H1 (cell line): ENCODE data around the gene ACTL10. TPM values are rescaled to one million over a fixed set of nuclear protein-coding genes. Genes with fewer than 3 reads are reported as not detected.

ENCODE experiments used
- CTCF ChIA-PET: fragments of 300-600 bp; sonication (Branson Sonifier 250); formaldehyde crosslinking; loops from one replicate; lab custom pipeline; 2021; ENCODE audit not compliant: partially characterized antibody; lab: Charles Lee
- POLR2A ChIA-PET: fragments of 300-600 bp; sonication (Branson Sonifier 250); formaldehyde crosslinking; loops from one replicate; lab custom pipeline; 2021; ENCODE audit warnings: inconsistent platforms; ENCODE audit not compliant: partially characterized antibody; lab: Charles Lee
- DNase-seq, 2 experiments: peaks; one replicate each; pipeline versions ENCODE4 v3.0.0 to v3.0.0-alpha.2; 2010 to 2022; ENCODE audit warnings: low spot score in 2 of 2, low read depth in 1 of 2, mixed read lengths in 1 of 2
- FAIRE-seq: peaks from 2 replicates; lab custom pipeline; 2011; peaks lifted over from hg19 to GRCh38; lab: Jason Lieb, UNC
- H2AFZ ChIP-seq: 2 replicates; pipeline ENCODE4 v1.8.1; 2012; ENCODE audit warnings: low read length, inconsistent platforms
- H2AK5ac ChIP-seq: 2 replicates; pipeline ENCODE4 v1.6.1; 2013; ENCODE audit warnings: low read depth, low read length
- H2BK120ac ChIP-seq: replicated peaks from 2 replicates; pipeline ENCODE3; 2013; ENCODE audit warnings: low read depth, low read length, inconsistent platforms
- H2BK12ac ChIP-seq: 2 replicates; pipeline ENCODE4 v1.6.1; 2013; ENCODE audit warnings: low read depth, low read length
- H2BK15ac ChIP-seq: 2 replicates; pipeline ENCODE4 v1.6.1; 2013; ENCODE audit warnings: low read length
- H2BK20ac ChIP-seq: 2 replicates; pipeline ENCODE4 v1.6.1; 2013; ENCODE audit warnings: low read length
- H2BK5ac ChIP-seq: 2 replicates; pipeline ENCODE4 v1.6.1; 2013; ENCODE audit warnings: low read depth, low read length
- H3K14ac ChIP-seq: 2 replicates; pipeline ENCODE4 v1.6.1; 2013; ENCODE audit warnings: inconsistent platforms; ENCODE audit not compliant: insufficient read length
- H3K18ac ChIP-seq: 2 replicates; pipeline ENCODE4 v1.6.1; 2013; ENCODE audit warnings: low read length; ENCODE audit errors: extremely low read depth
- H3K23ac ChIP-seq: 2 replicates; pipeline ENCODE4 v1.6.1; 2013; ENCODE audit warnings: inconsistent platforms; ENCODE audit not compliant: insufficient read length
- H3K23me2 ChIP-seq: 2 replicates; pipeline ENCODE4 v1.6.1; 2013; ENCODE audit warnings: low read depth, low read length
- H3K27ac ChIP-seq: 2 replicates; pipeline ENCODE4 v1.6.1; 2011; ENCODE audit warnings: low read depth, low read length, inconsistent platforms
- H3K27me3 ChIP-seq, 4 experiments: replicated peaks in 1 of 4; 1 replicate in 1 of 4; 2 replicates in 3 of 4; pipeline versions ENCODE4 v1.6.1 to v1.8.1; 2011 to 2013; ENCODE audit warnings: low read length in 3 of 4, mild to moderate bottlenecking in 3 of 4, inconsistent platforms in 2 of 4, mixed read lengths in 2 of 4, moderate library complexity in 1 of 4; ENCODE audit not compliant: control insufficient read depth in 3 of 4, insufficient read depth in 3 of 4; ENCODE audit errors: extremely low read depth in 1 of 4
- H3K36me3 ChIP-seq, 4 experiments: 2 replicates each; pipeline versions ENCODE4 v1.6.1 to v1.8.1; 2011 to 2013; ENCODE audit warnings: mild to moderate bottlenecking in 4 of 4, low read length in 3 of 4, moderate library complexity in 2 of 4, control low read depth in 1 of 4, inconsistent platforms in 1 of 4; ENCODE audit not compliant: insufficient read depth in 4 of 4, control insufficient read depth in 2 of 4
- H3K4ac ChIP-seq: replicated peaks from 2 replicates; pipeline ENCODE3; 2013; ENCODE audit warnings: low read length, low read depth, mixed read lengths, inconsistent platforms; ENCODE audit not compliant: insufficient read length
- H3K4me1 ChIP-seq, 4 experiments: replicated peaks in 1 of 4; 1 replicate in 1 of 4; 2 replicates in 3 of 4; pipeline versions ENCODE4 v1.6.1 to v1.8.1; 2011 to 2013; ENCODE audit warnings: low read length in 3 of 4, inconsistent platforms in 2 of 4, mixed read lengths in 1 of 4; ENCODE audit not compliant: insufficient read depth in 4 of 4, control insufficient read depth in 3 of 4
- H3K4me2 ChIP-seq, 2 experiments: 2 replicates each; pipeline versions ENCODE4 v1.6.1 to v1.8.1; 2011 to 2013; ENCODE audit warnings: low read depth in 2 of 2, low read length in 2 of 2, control low read depth in 1 of 2, inconsistent platforms in 1 of 2, mild to moderate bottlenecking in 1 of 2; ENCODE audit not compliant: insufficient read depth in 1 of 2
- H3K4me3 ChIP-seq, 4 experiments: fragments of 200-600, 300-600 bp in 1 of 4; sonication (generic), shearing (Covaris generic), sonication (Bioruptor Twin) in 1 of 4; 2 replicates each; pipeline versions ENCODE4 v1.5.1 to v1.8.1; 2011 to 2016; ENCODE audit warnings: low read length in 4 of 4, low read depth in 3 of 4, control low read depth in 2 of 4, inconsistent platforms in 2 of 4, mild to moderate bottlenecking in 2 of 4, mixed read lengths in 1 of 4, moderate library complexity in 1 of 4; ENCODE audit not compliant: insufficient read depth in 2 of 4; ENCODE audit errors: extremely low read depth in 1 of 4
- H3K56ac ChIP-seq: replicated peaks from 2 replicates; pipeline ENCODE3; 2013; ENCODE audit warnings: low read depth, mild to moderate bottlenecking, mixed read lengths, low read length, inconsistent platforms; ENCODE audit not compliant: insufficient read length
- H3K79me1 ChIP-seq: 2 replicates; pipeline ENCODE4 v1.6.1; 2013; ENCODE audit warnings: low read depth, low read length, control low read depth
- H3K79me2 ChIP-seq, 2 experiments: 2 replicates each; pipeline versions ENCODE4 v1.6.1 to v1.8.1; 2012 to 2013; ENCODE audit warnings: low read length in 2 of 2, mild to moderate bottlenecking in 2 of 2, inconsistent platforms in 1 of 2; ENCODE audit not compliant: insufficient read depth in 2 of 2, control insufficient read depth in 1 of 2
- H3K9ac ChIP-seq, 4 experiments: replicated peaks in 1 of 4; 1 replicate in 1 of 4; 2 replicates in 3 of 4; pipeline versions ENCODE4 v1.6.1 to v1.8.1; 2011 to 2013; ENCODE audit warnings: low read depth in 3 of 4, low read length in 3 of 4, control low read depth in 2 of 4, mild to moderate bottlenecking in 2 of 4, moderate library complexity in 2 of 4, inconsistent platforms in 1 of 4; ENCODE audit errors: extremely low read depth in 1 of 4
- H3K9me3 ChIP-seq, 2 experiments: 2 replicates each; pipeline versions ENCODE4 v1.6.1 to v1.8.1; 2012 to 2013; ENCODE audit warnings: mild to moderate bottlenecking in 2 of 2, moderate library complexity in 2 of 2, control low read depth in 1 of 2, inconsistent platforms in 1 of 2, low read depth in 1 of 2, low read length in 1 of 2, mixed read lengths in 1 of 2; ENCODE audit not compliant: insufficient read depth in 2 of 2
- H4K20me1 ChIP-seq, 2 experiments: replicated peaks in 1 of 2; 2 replicates each; pipeline versions ENCODE3 to v1.8.1; 2011 to 2013; ENCODE audit warnings: inconsistent platforms in 2 of 2, low read length in 2 of 2, mild to moderate bottlenecking in 1 of 2; ENCODE audit not compliant: insufficient read depth in 2 of 2, control insufficient read depth in 1 of 2
- H4K5ac ChIP-seq: 2 replicates; pipeline ENCODE4 v1.6.1; 2013; ENCODE audit warnings: low read length, low read depth, mixed read lengths, inconsistent platforms; ENCODE audit not compliant: insufficient read length
- H4K8ac ChIP-seq: 2 replicates; pipeline ENCODE4 v1.8.0; 2013; ENCODE audit warnings: mild to moderate bottlenecking, moderate library complexity, low read length, inconsistent platforms; ENCODE audit not compliant: insufficient read depth; ENCODE audit errors: extremely low read depth
- H4K91ac ChIP-seq: replicated peaks from 2 replicates; pipeline ENCODE3; 2013; ENCODE audit warnings: low read length, mixed read lengths, inconsistent platforms; ENCODE audit not compliant: insufficient read length
- BRCA1 ChIP-seq: IDR thresholded peaks from 2 replicates; pipeline ENCODE4 v1.6.1; 2012; ENCODE audit warnings: low read depth, low read length, improper control_type of control experiment
- CTBP2 ChIP-seq: IDR thresholded peaks from 2 replicates; pipeline ENCODE4 v1.7.0; 2011; ENCODE audit warnings: borderline replicate concordance, mild to moderate bottlenecking, moderate library complexity, mixed read lengths, low read length; ENCODE audit not compliant: insufficient read depth, insufficient read length
- HDAC6 ChIP-seq: IDR thresholded peaks from one replicate; pipeline ENCODE4 v1.7.1; 2012; ENCODE audit warnings: low read depth, mild to moderate bottlenecking, inconsistent platforms, low read length, moderate library complexity
- POLR2AphosphoS5 ChIP-seq: IDR thresholded peaks from 2 replicates; pipeline ENCODE4 v1.6.1; 2011; ENCODE audit warnings: low read depth, low read length
- RBBP5 ChIP-seq: IDR thresholded peaks from 2 replicates; pipeline ENCODE4 v1.7.1; 2012; ENCODE audit warnings: low read depth, mild to moderate bottlenecking, inconsistent platforms, low read length, moderate library complexity, borderline replicate concordance
- RNF2 ChIP-seq: fragments of 200-900, 300-1000 bp; sonication (generic); IDR thresholded peaks from 2 replicates; pipeline ENCODE4 v1.7.1; 2016; ENCODE audit warnings: borderline replicate concordance, low read depth, mild to moderate bottlenecking, antibody characterized with exemption, low read length; ENCODE audit not compliant: poor library complexity, severe bottlenecking; ENCODE audit errors: missing control alignments
- SIRT6 ChIP-seq: IDR thresholded peaks from one replicate; pipeline ENCODE4 v1.7.1; 2012; ENCODE audit warnings: low read length, inconsistent platforms
- SP2 ChIP-seq: IDR thresholded peaks from 2 replicates; pipeline ENCODE4 v1.6.1; 2012; ENCODE audit warnings: mild to moderate bottlenecking, low read length, inconsistent platforms
- SRF ChIP-seq: IDR thresholded peaks from 2 replicates; pipeline ENCODE4 v1.6.1; 2011; ENCODE audit warnings: mild to moderate bottlenecking, low read depth, low read length, moderate library complexity
- TAF1 ChIP-seq: IDR thresholded peaks from 2 replicates; pipeline ENCODE4 v1.6.1; 2011; ENCODE audit warnings: mild to moderate bottlenecking, low read depth, low read length
- TCF12 ChIP-seq: IDR thresholded peaks from 2 replicates; pipeline ENCODE4 v1.6.1; 2011; ENCODE audit warnings: low read depth, mild to moderate bottlenecking, low read length
- WGBS, 2 experiments: shearing (Covaris generic) in 1 of 2; methylation state at CpG; one replicate each; pipeline versions ENCODE4 v1.1.6 to v1.1.7; 2013 to 2015; ENCODE audit warnings: low lambda C conversion rate in 2 of 2, mixed read lengths in 2 of 2, inconsistent platforms in 1 of 2, low coverage in 1 of 2, missing lambda C conversion rate in 1 of 2; ENCODE audit not compliant: insufficient replicate concordance in 2 of 2, insufficient coverage in 1 of 2, insufficient read length in 1 of 2; ENCODE audit errors: extremely low coverage in 1 of 2, missing lambda C conversion rate in 1 of 2; 5-methylcytosine and 5-hydroxymethylcytosine counted together
- polyA plus RNA-seq, 7 experiments: library from polyadenylated mRNA; depleted of rRNA in 3 of 7; stranded (reverse) in 5 of 7; unstranded in 2 of 7; fragments of >200 nt in 5 of 7; fragments of 200-250 nt in 2 of 7; gene quantifications; 1 replicate in 5 of 7; 2 replicates in 1 of 7; 4 replicates in 1 of 7; pipeline versions ENCODE4 v1.2.1 to v1.2.3, GENCODE V29; 2011 to 2013; ENCODE audit warnings: missing spikeins in 2 of 7, mixed read lengths in 2 of 7
- total RNA-seq: library from RNA; stranded (reverse); fragmentation: NEBNext Ultra II Directional; extraction: Animal tissue kit (Norgen Biotek cat#: 25700); gene quantifications from 2 replicates; pipeline ENCODE4 v1.2.1, GENCODE V29; 2021

Gene ACTL10
- total and polyA plus RNA-seq, 2 of the 8 experiments (the other 6 are each of a cell fraction or from before 2014, with no cell fraction given) = 0.26 TPM; not detected in 1

DNA sequence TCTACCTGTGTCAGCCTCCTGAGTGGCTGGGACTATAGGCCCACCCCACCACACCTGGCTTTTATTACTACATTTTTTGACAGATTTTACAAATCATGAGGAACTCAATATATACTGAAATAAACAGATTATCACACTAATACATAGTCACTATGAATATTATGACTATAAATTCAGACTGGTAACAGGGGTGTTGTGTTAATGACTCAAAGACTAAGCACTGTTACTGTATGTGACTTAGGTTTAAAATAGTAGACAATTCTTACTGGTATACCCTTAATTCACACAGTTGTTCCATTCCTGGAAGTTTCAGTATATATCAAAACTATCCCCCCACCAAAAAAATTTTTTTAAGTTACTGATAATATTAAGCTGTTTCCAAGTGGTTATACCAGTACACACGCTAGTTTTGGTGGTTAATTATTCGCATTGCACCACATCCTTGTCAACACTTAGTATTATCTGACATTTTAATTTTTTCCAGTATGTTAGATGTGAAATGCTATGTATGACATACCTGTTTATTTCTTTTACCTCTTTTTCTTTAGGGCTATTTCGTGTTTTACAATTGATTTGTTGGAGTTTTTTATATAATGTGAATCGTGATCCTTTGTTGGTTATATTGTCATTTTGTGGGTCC is 39.0 kb upstream of the ACTL10 start:
- no peak overlapping the region for H3K18ac ChIP-seq
- 85% methylated on average over 4 of the region's 4 CpGs; no CpG with 5 or more reads in 1 of the 2 experiments for WGBS, 2 experiments
- peaks cover 3 to 20% (median 6%) of the 10 kb centered on the region in 4 experiments; a peak in 6 of 8 replicates for H3K36me3 ChIP-seq
- no peak for DNase-seq
- no peak overlapping the region for H4K5ac ChIP-seq
- H3K79me1 ChIP-seq = no peaks in the 10 kb centered on the region
- H3K4ac ChIP-seq = no peak overlapping the region
- H3K4me1 ChIP-seq = no peaks in the 10 kb centered on the region
- H2BK120ac ChIP-seq = no peak overlapping the region
- H3K14ac ChIP-seq = no peak overlapping the region
- H2BK5ac ChIP-seq = no peak overlapping the region
- no peak overlapping the region for H2BK12ac ChIP-seq
- H3K56ac ChIP-seq = no peak overlapping the region
- H3K23me2 ChIP-seq = no peaks in the 10 kb centered on the region
- no peaks in the 10 kb centered on the region for H3K27me3 ChIP-seq
- H3K4me2 ChIP-seq = no peak overlapping the region
- no peaks in the 10 kb centered on the region for H3K79me2 ChIP-seq
- no peak overlapping the region for H2AFZ ChIP-seq
- H4K91ac ChIP-seq = no peak overlapping the region
- no peak overlapping the region for H2AK5ac ChIP-seq
- no peak overlapping the region for H3K27ac ChIP-seq
- H4K20me1 ChIP-seq = peaks cover 0 to 2% of the 10 kb centered on the region in 2 experiments
- no peaks in the 10 kb centered on the region for H3K9me3 ChIP-seq
- no peak overlapping the region for H2BK15ac ChIP-seq
- no peak overlapping the region for H4K8ac ChIP-seq
- FAIRE-seq = no peak
- ChIA-PET POLR2A (interaction anchor here (1.4 kb wide), 1 partner anchor 94 kb away, joined by 3 read pairs; no protein-coding TSS in a partner anchor), CTCF (no interaction called here)
- no peak overlapping the region for H2BK20ac ChIP-seq
- no peak overlapping the region for H3K9ac ChIP-seq
- H3K23ac ChIP-seq = no peak overlapping the region
- no peak overlapping the region for H3K4me3 ChIP-seq
- TF ChIP-seq SIRT6 (no peak), SRF (no peak), TAF1 (no peak), POLR2AphosphoS5 (no peak), RBBP5 (no peak), CTBP2 (no peak), TCF12 (no peak), HDAC6 (no peak), BRCA1 (no peak), RNF2 (no peak), SP2 (no peak)
